ENCODE measurements around the gene ACCS. TPM values are rescaled to one million over a fixed set of nuclear protein-coding genes. Genes with fewer than 3 reads are reported as not detected.

ACCS gene
- total and polyA plus RNA-seq, 4 donors, result 6.4 to 66.9 (median 28.1) TPM

DNA sequence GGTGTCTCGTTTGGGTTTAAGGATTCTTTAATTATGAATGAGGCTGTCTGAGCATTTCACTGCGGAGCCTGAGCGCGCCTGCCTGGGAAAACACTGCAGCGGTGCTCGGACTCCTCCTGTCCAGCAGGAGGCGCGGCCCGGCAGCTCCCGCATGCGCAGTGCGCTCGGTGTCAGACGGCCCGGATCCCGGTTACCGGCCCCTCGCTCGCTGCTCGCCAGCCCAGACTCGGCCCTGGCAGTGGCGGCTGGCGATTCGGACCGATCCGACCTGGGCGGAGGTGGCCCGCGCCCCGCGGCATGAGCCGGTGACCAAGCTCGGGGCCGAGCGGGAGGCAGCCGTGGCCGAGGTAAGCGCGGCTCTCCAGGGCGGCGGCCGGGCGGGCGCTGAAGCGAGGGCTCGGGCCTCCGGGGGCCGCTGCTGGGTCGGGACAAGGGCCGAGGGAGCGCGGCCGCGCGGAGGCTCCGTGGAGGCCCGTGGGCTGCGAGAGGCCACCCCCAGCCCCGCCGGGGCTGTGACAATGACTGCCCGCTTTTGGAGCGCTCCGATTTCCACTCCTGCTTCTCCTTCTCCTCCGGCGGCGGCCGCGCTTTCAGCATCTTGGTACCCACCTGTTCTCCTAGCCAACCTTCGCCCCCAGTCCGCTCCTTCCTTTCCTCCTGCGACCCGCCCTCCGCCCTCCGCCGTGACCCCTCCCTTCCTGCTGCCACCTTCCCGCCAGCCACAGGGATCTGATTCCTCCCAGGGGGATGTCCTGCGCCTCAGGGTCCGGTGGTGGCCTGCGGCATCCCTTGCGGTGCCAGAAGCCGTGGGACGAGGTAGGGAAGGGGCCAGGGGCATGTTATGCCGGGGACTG is 29.7 kb downstream of the ACCS start, which contains the start of gene EXT2:
Gene EXT2, plus strand, starts transcription at position 173 of the 854 bp plus-strand sequence. CDS start 12,035 bp downstream, outside the sequence.
- Histone ChIP-seq H3K27me3 (ENCODE audit: control insufficient read depth in 3 of 3, insufficient read depth in 3 of 3, low read length in 2 of 3) (no peaks in the 10 kb centered on the region), H3K9ac (ENCODE audit: insufficient read depth in 1 of 2, low read length in 2 of 2) (peak within 1 kb of the TSS in 1 of 2 donors; percentile 25), H3K4me1 (ENCODE audit: control insufficient read depth in 5 of 5, insufficient read depth in 5 of 5, low read length in 5 of 5) (peaks cover 0 to 12% (median 3%) of the 10 kb centered on the region in 5 donors), H3K36me3 (ENCODE audit: control insufficient read depth in 4 of 4, insufficient read depth in 4 of 4, low read length in 4 of 4) (no peaks in the 10 kb centered on the region), H3K27ac (ENCODE audit: low read depth in 1 of 2, low read length in 1 of 2) (peak within 1 kb of the TSS; percentile 69 to 92), H3K9me3 (ENCODE audit: control insufficient read depth in 4 of 4, insufficient read depth in 3 of 4, low read length in 3 of 4) (no peaks in the 10 kb centered on the region), H3K4me3 (peak within 1 kb of the TSS; percentile 93)
- ATAC-seq (ENCODE audit: insufficient read depth, low FRiP score) (peak; percentile 95), DNase-seq (peak; percentile 85 to 89 (median 88))
- whole genome bisulfite sequencing, 2 donors, result 0% methylated on average over 54 to 83 of the region's 83 CpGs
- TF ChIP-seq, protein P1, sequence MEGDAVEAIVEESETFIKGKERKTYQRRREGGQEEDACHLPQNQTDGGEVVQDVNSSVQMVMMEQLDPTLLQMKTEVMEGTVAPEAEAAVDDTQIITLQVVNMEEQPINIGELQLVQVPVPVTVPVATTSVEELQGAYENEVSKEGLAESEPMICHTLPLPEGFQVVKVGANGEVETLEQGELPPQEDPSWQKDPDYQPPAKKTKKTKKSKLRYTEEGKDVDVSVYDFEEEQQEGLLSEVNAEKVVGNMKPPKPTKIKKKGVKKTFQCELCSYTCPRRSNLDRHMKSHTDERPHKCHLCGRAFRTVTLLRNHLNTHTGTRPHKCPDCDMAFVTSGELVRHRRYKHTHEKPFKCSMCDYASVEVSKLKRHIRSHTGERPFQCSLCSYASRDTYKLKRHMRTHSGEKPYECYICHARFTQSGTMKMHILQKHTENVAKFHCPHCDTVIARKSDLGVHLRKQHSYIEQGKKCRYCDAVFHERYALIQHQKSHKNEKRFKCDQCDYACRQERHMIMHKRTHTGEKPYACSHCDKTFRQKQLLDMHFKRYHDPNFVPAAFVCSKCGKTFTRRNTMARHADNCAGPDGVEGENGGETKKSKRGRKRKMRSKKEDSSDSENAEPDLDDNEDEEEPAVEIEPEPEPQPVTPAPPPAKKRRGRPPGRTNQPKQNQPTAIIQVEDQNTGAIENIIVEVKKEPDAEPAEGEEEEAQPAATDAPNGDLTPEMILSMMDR (IDR thresholded peaks at IDR 0.05; ENCODE audit: control extremely low read depth, extremely low read depth), result peak; percentile 72

DNA sequence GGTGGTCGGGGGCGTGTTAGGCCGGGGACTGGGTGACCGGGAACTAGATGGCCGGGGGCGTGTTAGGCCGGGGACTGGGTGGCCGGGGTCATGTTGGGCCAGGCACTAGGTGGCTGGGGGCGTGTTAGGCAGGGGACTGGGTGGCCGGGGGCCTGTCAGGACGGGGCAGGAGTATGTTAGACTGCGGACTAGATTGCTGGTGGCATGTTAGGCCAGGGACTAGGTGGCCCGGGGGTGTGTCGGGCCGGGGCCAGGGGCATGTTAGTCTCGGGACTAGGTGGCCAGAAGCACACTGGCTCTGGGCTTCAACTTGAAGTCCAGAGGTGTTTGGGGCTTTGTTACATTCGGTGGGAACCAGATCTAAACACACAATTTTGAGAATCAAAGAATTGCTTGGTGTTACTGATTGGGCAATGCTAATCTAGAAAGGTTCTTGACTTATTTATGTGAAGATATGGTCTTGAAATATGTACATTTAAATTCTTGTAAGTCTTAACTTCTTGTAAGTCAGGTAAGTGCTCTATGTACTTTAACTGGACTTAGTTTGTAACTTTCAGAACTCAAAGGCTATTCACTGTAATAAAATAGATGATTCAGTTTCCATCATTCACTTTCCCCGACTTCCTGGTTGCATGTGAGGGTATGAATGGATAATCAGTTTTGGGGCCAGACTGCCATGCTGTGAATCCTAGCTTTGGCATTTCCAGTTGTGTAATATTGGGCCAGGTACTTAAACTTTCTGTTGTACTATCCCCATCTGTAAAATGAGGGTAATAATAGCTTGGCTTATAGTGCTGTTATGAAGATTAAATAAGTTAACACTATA is 30.5 kb downstream of the ACCS start:
- TF ChIP-seq, protein P1 (IDR thresholded peaks at IDR 0.05; ENCODE audit: control extremely low read depth, extremely low read depth), result no peak
- no peak for ATAC-seq (ENCODE audit: insufficient read depth, low FRiP score)
- Histone ChIP-seq H3K9ac (ENCODE audit: insufficient read depth in 1 of 2, low read length in 2 of 2) (peak overlapping the region in 1 of 2 donors; percentile 25), H3K4me1 (ENCODE audit: control insufficient read depth in 5 of 5, insufficient read depth in 5 of 5, low read length in 5 of 5) (peaks cover 0 to 12% (median 3%) of the 10 kb centered on the region in 5 donors), H3K36me3 (ENCODE audit: control insufficient read depth in 4 of 4, insufficient read depth in 4 of 4, low read length in 4 of 4) (no peaks in the 10 kb centered on the region), H3K9me3 (ENCODE audit: control insufficient read depth in 4 of 4, insufficient read depth in 3 of 4, low read length in 3 of 4) (no peaks in the 10 kb centered on the region), H3K4me3 (peak overlapping the region; percentile 93), H3K27me3 (ENCODE audit: control insufficient read depth in 3 of 3, insufficient read depth in 3 of 3, low read length in 2 of 3) (no peaks in the 10 kb centered on the region), H3K27ac (ENCODE audit: low read depth in 1 of 2, low read length in 1 of 2) (no peak overlapping the region)
- no peak for DNase-seq
- WGBS, 2 donors, result 14 to 24% methylated on average over 18 of the region's 18 CpGs

- H3K9ac ChIP-seq (ENCODE audit: insufficient read depth in 1 of 2, low read length in 2 of 2), result no peak overlapping the region
- no peak for DNase-seq
- ATAC-seq (ENCODE audit: insufficient read depth, low FRiP score), result no peak
- peaks cover 0 to 12% (median 3%) of the 10 kb centered on the region in 5 donors for H3K4me1 ChIP-seq (ENCODE audit: control insufficient read depth in 5 of 5, insufficient read depth in 5 of 5, low read length in 5 of 5)
- no peak overlapping the region for H3K4me3 ChIP-seq
- TF ChIP-seq, protein P1 (IDR thresholded peaks at IDR 0.05; ENCODE audit: control extremely low read depth, extremely low read depth), result no peak
- no peak overlapping the region for H3K27ac ChIP-seq (ENCODE audit: low read depth in 1 of 2, low read length in 1 of 2)
- H3K36me3 ChIP-seq (ENCODE audit: control insufficient read depth in 4 of 4, insufficient read depth in 4 of 4, low read length in 4 of 4), result no peaks in the 10 kb centered on the region
- H3K9me3 ChIP-seq (ENCODE audit: control insufficient read depth in 4 of 4, insufficient read depth in 3 of 4, low read length in 3 of 4), result no peaks in the 10 kb centered on the region
- WGBS, 2 donors, result 88 to 93% methylated on average over 2 of the region's 2 CpGs
- H3K27me3 ChIP-seq (ENCODE audit: control insufficient read depth in 3 of 3, insufficient read depth in 3 of 3, low read length in 2 of 3), result no peaks in the 10 kb centered on the region
Observed at GRCh38 chr11:44097821-44098220, 31.8 kb downstream of the ACCS start.
